Activated CD8-positive, alpha-beta memory T cell treated with anti-CD3 and anti-CD28 coated beads, Interleukin-2, amount 10 ng/mL, durations not matched to agents 7 days and 5 days (primary cell): ENCODE data around the gene PLEKHO1. TPM values are rescaled to one million over a fixed set of nuclear protein-coding genes. Genes with fewer than 3 reads are reported as not detected.
A peak's percentile ranks its signal among the peaks of the same experiment; 100 is the strongest.

Experiments used
- ATAC-seq: fragments of 150-1000 bp; cut with Tn5 transposase; one replicate; pipeline ENCODE4 v1.10.0; 2021; ENCODE audit warnings: moderate library complexity
- CTCF ChIA-PET: fragments of 350-600 bp; sonication (Branson Sonifier 250); formaldehyde crosslinking; loops from one replicate; lab custom pipeline; 2021; ENCODE audit warnings: antibody characterized with exemption; lab: Charles Lee
- DNase-seq: peaks from one replicate; pipeline ENCODE4 v3.0.0-alpha.2; 2020
- H3K27ac Mint-ChIP-seq: one replicate; pipeline ENCODE4 v1.8.0; 2021; ENCODE audit warnings: mild to moderate bottlenecking, mixed read lengths
- H3K27me3 Mint-ChIP-seq: one replicate; pipeline ENCODE4 v1.8.0; 2021; ENCODE audit warnings: mixed read lengths
- H3K36me3 Mint-ChIP-seq: one replicate; pipeline ENCODE4 v1.8.0; 2021; ENCODE audit warnings: mild to moderate bottlenecking, mixed read lengths
- H3K4me1 Mint-ChIP-seq: one replicate; pipeline ENCODE4 v1.8.0; 2021; ENCODE audit warnings: mixed read lengths
- H3K4me3 Mint-ChIP-seq: one replicate; pipeline ENCODE4 v1.8.0; 2021; ENCODE audit warnings: mild to moderate bottlenecking, moderate library complexity, mixed read lengths
- H3K9me3 Mint-ChIP-seq: one replicate; pipeline ENCODE4 v1.8.0; 2022; ENCODE audit warnings: low read depth, mixed read lengths
- total RNA-seq, 2 experiments: library from RNA; stranded (reverse); gene quantifications; one replicate each; pipeline ENCODE4 v1.2.3, GENCODE V29; 2021

The PLEKHO1 gene
- 100 to 1,000 TPM in 1 of 2 experiments, 10 to 100 TPM in 1; 98.2 to 128 TPM for total RNA-seq

- DNase-seq: peak; percentile 89
- Mint-ChIP-seq H3K27ac (peak within 1 kb of the TSS; percentile 91), H3K27me3 (peaks cover 5% of the 10 kb centered on the region), H3K4me3 (peak within 1 kb of the TSS; percentile 86), H3K9me3 (no peaks in the 10 kb centered on the region), H3K4me1 (peaks cover 66% of the 10 kb centered on the region), H3K36me3 (peaks cover 35% of the 10 kb centered on the region)
- ATAC-seq: peak; percentile 82
- CTCF ChIA-PET: interaction anchor here (1.1 to 26.8 kb wide), 8 partner anchors 12 to 261 kb away, joined by 3 to 424 read pairs (median 4); partner anchors contain the start of gene VPS45
Observed at GRCh38 chr1:150149271-150150132, at the start of gene PLEKHO1. TSS of gene PLEKHO1 (plus strand) at chr1:150149916. CDS start at chr1:150150258, 342 bp downstream.

- Mint-ChIP-seq H3K27ac (no peak overlapping the region), H3K4me1 (peaks cover 32% of the 10 kb centered on the region), H3K4me3 (no peak overlapping the region), H3K27me3 (no peaks in the 10 kb centered on the region), H3K9me3 (peaks cover 3% of the 10 kb centered on the region), H3K36me3 (peaks cover 37% of the 10 kb centered on the region)
- DNase-seq (no peak), ATAC-seq (no peak)
- CTCF ChIA-PET: interaction anchor here (0.9 to 1.9 kb wide), 3 partner anchors 8 to 84 kb away, joined by 3 to 6 read pairs (median 3); no protein-coding TSS in a partner anchor
Observed at GRCh38 chr1:150102986-150103385, 46.7 kb upstream of the PLEKHO1 start.

DNA sequence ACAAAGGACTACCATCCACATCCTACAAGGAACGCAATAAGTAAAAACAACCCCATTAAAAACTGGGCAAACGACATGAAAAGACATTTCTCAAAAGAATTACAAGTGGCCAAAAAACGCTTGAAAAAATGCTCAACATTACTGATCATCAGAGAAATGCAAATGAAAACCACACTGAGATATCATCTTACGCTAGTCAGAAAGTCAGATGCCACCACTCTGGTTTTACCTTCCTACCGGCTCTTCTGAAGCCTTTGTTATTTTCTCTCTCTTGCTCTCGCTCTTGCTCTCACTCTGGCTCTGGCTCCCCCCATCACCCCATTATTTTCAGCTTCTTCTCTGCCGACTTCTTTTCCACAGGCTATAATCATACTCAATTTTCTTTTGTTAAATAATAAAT lies 43.4 kb upstream of the PLEKHO1 start:
- Mint-ChIP-seq H3K9me3 (peaks cover 3% of the 10 kb centered on the region), H3K36me3 (peaks cover 25% of the 10 kb centered on the region), H3K4me3 (peak overlapping the region; percentile 9), H3K27me3 (no peaks in the 10 kb centered on the region), H3K4me1 (peaks cover 60% of the 10 kb centered on the region), H3K27ac (peak overlapping the region; percentile 72)
- CTCF ChIA-PET: interaction anchor here (1.3 kb wide), 1 partner anchor 33 kb away, joined by 3 read pairs; no protein-coding TSS in a partner anchor
- DNase-seq: peak; percentile 43
- peak; percentile 69 for ATAC-seq

DNA sequence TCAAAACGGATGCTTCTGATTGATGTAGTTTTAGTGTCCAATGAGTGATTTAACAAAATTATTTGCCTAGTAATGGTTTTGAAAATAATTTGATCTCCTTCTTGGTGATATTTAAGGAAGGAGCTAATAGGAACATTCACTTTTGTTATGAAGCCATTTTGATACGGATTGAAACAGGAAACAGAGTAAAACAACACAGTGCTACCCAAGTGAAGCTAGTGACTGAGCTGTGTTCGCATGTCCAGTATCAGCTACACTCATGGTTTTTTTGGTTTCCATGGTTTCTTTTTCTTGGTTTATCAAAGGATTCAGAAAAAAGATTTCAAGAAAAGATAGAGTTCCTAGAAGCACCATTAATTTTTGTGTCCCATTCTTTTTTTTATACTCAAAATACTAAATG lies 40.1 kb upstream of the PLEKHO1 start:
- Mint-ChIP-seq H3K27ac (peak overlapping the region; percentile 93), H3K4me1 (peaks cover 63% of the 10 kb centered on the region), H3K27me3 (no peaks in the 10 kb centered on the region), H3K4me3 (peak overlapping the region; percentile 71), H3K9me3 (peaks cover 5% of the 10 kb centered on the region), H3K36me3 (peaks cover 46% of the 10 kb centered on the region)
- DNase-seq (no peak), ATAC-seq (peak; percentile 74)
- CTCF ChIA-PET: interaction anchor here (0.8 to 1.9 kb wide), 4 partner anchors 17 to 78 kb away, joined by 3 to 5 read pairs (median 4); no protein-coding TSS in a partner anchor

- Mint-ChIP-seq H3K9me3 (peaks cover 7% of the 10 kb centered on the region), H3K27ac (peak overlapping the region; percentile 93), H3K4me3 (peak overlapping the region; percentile 71), H3K4me1 (peaks cover 63% of the 10 kb centered on the region), H3K27me3 (no peaks in the 10 kb centered on the region), H3K36me3 (peaks cover 47% of the 10 kb centered on the region)
- CTCF ChIA-PET: interaction anchor here (0.9 to 1.5 kb wide), 5 partner anchors 10 to 77 kb away, joined by 3 to 5 read pairs (median 3); partner anchors contain the start of gene PLEKHO1
- peak; percentile 31 for ATAC-seq
- DNase-seq: no peak
Observed at GRCh38 chr1:150110116-150110515, 39.6 kb upstream of the PLEKHO1 start.

DNA sequence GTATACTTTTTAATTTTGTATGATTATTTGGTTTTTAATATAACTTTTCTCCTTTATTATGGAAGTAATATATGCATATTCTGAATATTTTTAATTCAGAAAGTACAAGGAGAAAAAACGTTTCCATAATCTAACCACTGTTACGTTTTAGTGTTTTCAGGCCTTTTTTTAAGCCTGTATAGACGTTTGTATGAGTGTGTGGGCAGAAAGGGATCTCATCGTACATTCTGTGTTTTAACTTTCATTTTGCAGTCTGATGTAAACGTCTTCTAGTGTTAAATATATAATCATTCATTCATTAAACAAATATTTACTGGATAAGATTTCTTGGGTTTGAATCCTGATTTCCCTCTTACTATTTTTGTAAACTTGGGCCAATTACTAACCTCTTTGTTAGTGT lies 38.0 kb upstream of the PLEKHO1 start:
- peak overlapping the region; percentile 71 for H3K4me3 Mint-ChIP-seq
- H3K9me3 Mint-ChIP-seq: peaks cover 11% of the 10 kb centered on the region
- no peak for DNase-seq
- peaks cover 47% of the 10 kb centered on the region for H3K4me1 Mint-ChIP-seq
- no peaks in the 10 kb centered on the region for H3K27me3 Mint-ChIP-seq
- CTCF ChIA-PET: interaction anchor here (0.6 to 1.5 kb wide), 3 partner anchors 8 to 38 kb away, joined by 3 to 5 read pairs (median 3); partner anchors contain the start of gene PLEKHO1
- H3K27ac Mint-ChIP-seq: peak overlapping the region; percentile 79
- peaks cover 44% of the 10 kb centered on the region for H3K36me3 Mint-ChIP-seq
- no peak for ATAC-seq

- Mint-ChIP-seq H3K27me3 (no peaks in the 10 kb centered on the region), H3K4me1 (peaks cover 18% of the 10 kb centered on the region), H3K9me3 (peaks cover 11% of the 10 kb centered on the region), H3K4me3 (no peak overlapping the region), H3K27ac (no peak overlapping the region), H3K36me3 (peaks cover 41% of the 10 kb centered on the region)
- no peak for ATAC-seq
- CTCF ChIA-PET: interaction anchor here (1.1 to 1.4 kb wide), 3 partner anchors 12 to 54 kb away, joined by 3 read pairs; no protein-coding TSS in a partner anchor
- no peak for DNase-seq
Observed at GRCh38 chr1:150115121-150115520, 34.6 kb upstream of the PLEKHO1 start.

- CTCF ChIA-PET: interaction anchor here (1.5 kb wide), 1 partner anchor 9 kb away, joined by 4 read pairs; no protein-coding TSS in a partner anchor
- ATAC-seq (no peak), DNase-seq (no peak)
- H3K27me3 Mint-ChIP-seq: no peaks in the 10 kb centered on the region
- no peak overlapping the region for H3K4me3 Mint-ChIP-seq
- peaks cover 10% of the 10 kb centered on the region for H3K9me3 Mint-ChIP-seq
- H3K4me1 Mint-ChIP-seq: no peaks in the 10 kb centered on the region
- H3K27ac Mint-ChIP-seq: no peak overlapping the region
- peaks cover 28% of the 10 kb centered on the region for H3K36me3 Mint-ChIP-seq
Observed at GRCh38 chr1:150118716-150119115, 31.0 kb upstream of the PLEKHO1 start.

DNA sequence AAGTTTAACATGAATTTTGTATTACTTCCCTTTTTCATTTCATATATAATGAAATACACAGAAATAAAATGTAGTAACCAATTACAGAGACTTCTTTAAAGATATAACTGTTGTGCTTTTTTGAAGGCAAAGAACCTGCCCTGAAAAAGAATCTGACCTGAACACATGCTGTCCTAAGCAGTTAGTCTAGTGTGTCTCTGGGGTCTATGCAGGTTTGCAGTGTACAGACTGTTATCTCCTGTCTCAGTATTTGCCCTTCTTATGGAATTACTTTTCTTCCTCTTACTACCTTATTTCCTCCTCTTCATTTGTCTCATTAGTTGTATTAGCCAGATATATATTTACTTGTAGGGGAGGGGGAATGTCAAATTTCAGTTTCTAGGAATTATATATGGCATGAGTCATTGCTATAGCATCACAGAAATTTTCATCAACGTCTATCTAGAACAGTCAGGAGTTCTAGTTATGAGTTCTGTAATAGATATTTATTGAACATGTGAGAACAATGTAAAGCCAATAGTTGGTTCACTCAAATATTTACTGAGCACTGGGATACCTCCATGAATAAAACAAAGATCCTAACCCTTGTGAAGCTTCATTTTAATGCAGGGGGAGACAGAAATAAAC lies 28.4 kb upstream of the PLEKHO1 start:
- Mint-ChIP-seq H3K27me3 (no peaks in the 10 kb centered on the region), H3K4me3 (no peak overlapping the region), H3K36me3 (peaks cover 7% of the 10 kb centered on the region), H3K9me3 (no peaks in the 10 kb centered on the region), H3K27ac (no peak overlapping the region), H3K4me1 (no peaks in the 10 kb centered on the region)
- DNase-seq (no peak), ATAC-seq (no peak)
- CTCF ChIA-PET: interaction anchor here (0.8 to 1.0 kb wide), 2 partner anchors 10 to 39 kb away, joined by 3 read pairs; no protein-coding TSS in a partner anchor

DNA sequence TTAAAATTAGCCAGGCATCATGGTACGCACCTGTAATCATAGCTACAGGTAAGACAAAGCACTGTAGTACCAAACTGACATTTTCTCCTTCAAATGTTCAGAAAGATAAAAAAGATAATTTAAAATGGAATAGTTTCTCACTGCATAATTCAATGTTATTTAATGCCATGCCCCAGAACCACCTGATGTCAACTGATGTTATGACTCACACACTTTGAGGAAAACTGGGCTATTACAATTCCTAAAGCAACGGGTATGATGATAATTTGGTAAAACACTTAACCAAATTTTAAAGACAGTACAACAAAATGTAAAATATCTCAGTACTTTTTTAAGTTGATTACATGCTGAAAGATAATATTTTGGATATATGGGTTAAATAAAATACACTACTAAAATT lies 22.9 kb upstream of the PLEKHO1 start:
- Mint-ChIP-seq H3K27ac (no peak overlapping the region), H3K4me3 (no peak overlapping the region), H3K36me3 (peaks cover 11% of the 10 kb centered on the region), H3K4me1 (no peaks in the 10 kb centered on the region), H3K27me3 (no peaks in the 10 kb centered on the region), H3K9me3 (no peaks in the 10 kb centered on the region)
- ATAC-seq (no peak), DNase-seq (no peak)
- CTCF ChIA-PET: interaction anchor here (1.1 to 2.0 kb wide), 3 partner anchors 12 to 165 kb away, joined by 3 to 5 read pairs (median 3); no protein-coding TSS in a partner anchor

- Mint-ChIP-seq H3K27ac (no peak overlapping the region), H3K9me3 (no peaks in the 10 kb centered on the region), H3K4me1 (no peaks in the 10 kb centered on the region), H3K4me3 (no peak overlapping the region), H3K27me3 (no peaks in the 10 kb centered on the region), H3K36me3 (peaks cover 8% of the 10 kb centered on the region)
- CTCF ChIA-PET: interaction anchor here (0.5 to 2.0 kb wide), 6 partner anchors 9 to 751 kb away, joined by 3 to 5 read pairs (median 3); no protein-coding TSS in a partner anchor
- DNase-seq (no peak), ATAC-seq (no peak)
Observed at GRCh38 chr1:150127464-150127863, 22.3 kb upstream of the PLEKHO1 start.

DNA sequence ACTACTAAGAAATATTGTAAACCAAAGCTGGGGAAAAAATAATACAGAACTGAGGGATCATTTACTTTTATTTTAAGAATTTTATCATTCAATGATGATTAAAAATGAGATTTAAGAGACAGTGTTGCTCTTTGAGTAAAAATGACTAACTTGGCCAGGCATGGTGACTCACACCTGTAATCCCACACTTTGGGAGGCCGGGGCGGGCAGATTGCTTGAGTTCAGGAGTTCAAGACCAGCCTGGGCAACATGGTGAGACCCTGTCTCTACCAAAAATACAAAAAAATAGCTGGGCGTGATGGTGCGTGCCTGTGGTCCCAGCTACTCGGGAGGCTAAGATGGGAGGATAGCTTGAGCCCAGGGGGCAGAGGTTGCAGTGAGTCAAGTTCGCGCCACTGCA lies 21.8 kb upstream of the PLEKHO1 start:
- Mint-ChIP-seq H3K4me1 (no peaks in the 10 kb centered on the region), H3K36me3 (peaks cover 7% of the 10 kb centered on the region), H3K9me3 (no peaks in the 10 kb centered on the region), H3K27me3 (no peaks in the 10 kb centered on the region), H3K4me3 (no peak overlapping the region), H3K27ac (no peak overlapping the region)
- CTCF ChIA-PET: interaction anchor here (0.5 to 2.0 kb wide), 5 partner anchors 10 to 751 kb away, joined by 3 to 5 read pairs (median 3); no protein-coding TSS in a partner anchor
- no peak for DNase-seq
- no peak for ATAC-seq

- H3K4me3 Mint-ChIP-seq: no peak overlapping the region
- no peaks in the 10 kb centered on the region for H3K4me1 Mint-ChIP-seq
- no peaks in the 10 kb centered on the region for H3K27me3 Mint-ChIP-seq
Observed at GRCh38 chr1:150132372-150132771, 17.3 kb upstream of the PLEKHO1 start.

More at GRCh38 chr1:150132372-150132771, 17.3 kb upstream of the PLEKHO1 start:
- ATAC-seq: no peak
- DNase-seq: no peak
- H3K9me3 Mint-ChIP-seq: no peaks in the 10 kb centered on the region
- CTCF ChIA-PET: interaction anchor here (1.4 kb wide), 1 partner anchor 28 kb away, joined by 4 read pairs; no protein-coding TSS in a partner anchor
- no peak overlapping the region for H3K27ac Mint-ChIP-seq
- peaks cover 9% of the 10 kb centered on the region for H3K36me3 Mint-ChIP-seq
